ENCODE measurements around the gene PLB1.

Gene PLB1

GRCh38 chr2:28610583-28611201 lies 114.8 kb downstream of the PLB1 start:
- TF ChIP-seq CTCF (IDR thresholded peaks at IDR 0.05; ENCODE audit: insufficient read depth, missing control alignments) = no peak
- FAIRE-seq = no peak

GRCh38 chr2:28612131-28612812 lies 116.4 kb downstream of the PLB1 start:
- TF ChIP-seq CTCF (IDR thresholded peaks at IDR 0.05; ENCODE audit: insufficient read depth, missing control alignments) = no peak
- no peak for FAIRE-seq
- no peak for DNase-seq (ENCODE audit: insufficient read length, low spot score)

More at GRCh38 chr2:28610583-28611201, 114.8 kb downstream of the PLB1 start:
- no peak for DNase-seq (ENCODE audit: insufficient read length, low spot score)

GRCh38 chr2:28613186-28613585 lies 117.3 kb downstream of the PLB1 start:
- FAIRE-seq (no peak), DNase-seq (ENCODE audit: insufficient read length, low spot score) (no peak)
- no peak for TF ChIP-seq CTCF (IDR thresholded peaks at IDR 0.05; ENCODE audit: insufficient read depth, missing control alignments)

- DNase-seq (ENCODE audit: insufficient read length, low spot score) (no peak), FAIRE-seq (no peak)
- no peak for TF ChIP-seq CTCF (IDR thresholded peaks at IDR 0.05; ENCODE audit: insufficient read depth, missing control alignments)
These were observed 118.0 kb downstream of the PLB1 start for GRCh38 chr2:28613633-28614501.

- DNase-seq (ENCODE audit: insufficient read length, low spot score) = no peak
- TF ChIP-seq CTCF (IDR thresholded peaks at IDR 0.05; ENCODE audit: insufficient read depth, missing control alignments) = no peak
- no peak for FAIRE-seq
These were observed 119.8 kb downstream of the PLB1 start for GRCh38 chr2:28615706-28616105.

GRCh38 chr2:28616396-28616999 lies 120.6 kb downstream of the PLB1 start:
- DNase-seq (ENCODE audit: insufficient read length, low spot score) = no peak
- no peak for FAIRE-seq
- no peak for TF ChIP-seq CTCF (IDR thresholded peaks at IDR 0.05; ENCODE audit: insufficient read depth, missing control alignments)

Measured in D721Med (cell line).